Smooth muscle cell (in vitro differentiated cells): Measurements from ENCODE around the gene IGFBP7. TPM values are rescaled to one million over a fixed set of nuclear protein-coding genes. Genes with fewer than 3 reads are reported as not detected.

Experiments
- DNase-seq: peaks from one replicate; lab custom pipeline; 2025; ENCODE audit not compliant: unreplicated experiment; lab: John Stamatoyannopoulos, UW
- H2AFZ ChIP-seq: fragments of 200-600 bp; sonication (generic); 2 replicates; pipeline ENCODE4 v1.6.0; 2016; ENCODE audit warnings: antibody characterized with exemption, low read depth, mild to moderate bottlenecking
- H3F3A ChIP-seq: fragments of 200-600 bp; sonication (generic); 2 replicates; pipeline ENCODE4 v1.6.0; 2017; ENCODE audit warnings: antibody characterized with exemption, low read depth
- H3K27ac ChIP-seq: fragments of 200-600 bp; sonication (generic); 2 replicates; pipeline ENCODE4 v1.5.1; 2016; ENCODE audit warnings: low read depth, mild to moderate bottlenecking
- H3K27me3 ChIP-seq: fragments of 200-600 bp; sonication (generic); 2 replicates; pipeline ENCODE4 v1.6.1; 2016; ENCODE audit warnings: low read depth, mild to moderate bottlenecking
- H3K36me3 ChIP-seq: fragments of 200-600 bp; sonication (generic); 2 replicates; pipeline ENCODE4 v1.5.1; 2016; ENCODE audit warnings: low read depth
- H3K4me1 ChIP-seq: fragments of 200-600 bp; sonication (generic); 2 replicates; pipeline ENCODE4 v1.5.1; 2016; ENCODE audit warnings: low read depth
- H3K4me2 ChIP-seq: fragments of 200-600 bp; sonication (generic); 2 replicates; pipeline ENCODE4 v1.6.0; 2016; ENCODE audit warnings: mild to moderate bottlenecking
- H3K4me3 ChIP-seq: fragments of 200-600 bp; sonication (generic); 2 replicates; pipeline ENCODE4 v1.5.1; 2016; ENCODE audit warnings: mild to moderate bottlenecking
- H3K79me2 ChIP-seq: fragments of 200-600 bp; sonication (generic); 2 replicates; pipeline ENCODE4 v1.6.0; 2016; ENCODE audit warnings: low read depth, mild to moderate bottlenecking
- H3K9ac ChIP-seq: fragments of 200-600 bp; sonication (generic); 2 replicates; pipeline ENCODE4 v1.6.0; 2016; ENCODE audit warnings: low read depth
- H3K9me3 ChIP-seq: fragments of 200-600 bp; sonication (generic); replicated peaks from 2 replicates; pipeline ENCODE4 v1.5.1; 2016; ENCODE audit warnings: low read depth
- H4K20me1 ChIP-seq: fragments of 200-600 bp; sonication (generic); 2 replicates; pipeline ENCODE4 v1.6.0; 2016; ENCODE audit warnings: low read depth
- CTCF ChIP-seq: fragments of 200-600 bp; sonication (generic); IDR thresholded peaks from 2 replicates; pipeline ENCODE4 v1.5.1; 2017; ENCODE audit warnings: borderline replicate concordance, mild to moderate bottlenecking, antibody characterized with exemption; ENCODE audit not compliant: insufficient read depth, poor library complexity, severe bottlenecking
- WGBS: methylation state at CpG from one replicate; pipeline ENCODE4 v1.1.7; 2016; ENCODE audit warnings: low lambda C conversion rate; 5-methylcytosine and 5-hydroxymethylcytosine counted together
- polyA plus RNA-seq: library from polyadenylated mRNA; unstranded; fragments of >200 nt; fragmentation: Nextera tagmentation; extraction: Ambion mirVana; gene quantifications from 2 replicates; pipeline ENCODE4 v1.2.1, GENCODE V29; 2016
- total RNA-seq: library from RNA; depleted of rRNA; stranded (reverse); fragments of >200 nt; gene quantifications from 2 replicates; pipeline ENCODE4 v1.2.3, GENCODE V29; 2014

The IGFBP7 gene
- total and polyA plus RNA-seq, 2 experiments from 2014 or later: 998 to 1,684 TPM

DNA sequence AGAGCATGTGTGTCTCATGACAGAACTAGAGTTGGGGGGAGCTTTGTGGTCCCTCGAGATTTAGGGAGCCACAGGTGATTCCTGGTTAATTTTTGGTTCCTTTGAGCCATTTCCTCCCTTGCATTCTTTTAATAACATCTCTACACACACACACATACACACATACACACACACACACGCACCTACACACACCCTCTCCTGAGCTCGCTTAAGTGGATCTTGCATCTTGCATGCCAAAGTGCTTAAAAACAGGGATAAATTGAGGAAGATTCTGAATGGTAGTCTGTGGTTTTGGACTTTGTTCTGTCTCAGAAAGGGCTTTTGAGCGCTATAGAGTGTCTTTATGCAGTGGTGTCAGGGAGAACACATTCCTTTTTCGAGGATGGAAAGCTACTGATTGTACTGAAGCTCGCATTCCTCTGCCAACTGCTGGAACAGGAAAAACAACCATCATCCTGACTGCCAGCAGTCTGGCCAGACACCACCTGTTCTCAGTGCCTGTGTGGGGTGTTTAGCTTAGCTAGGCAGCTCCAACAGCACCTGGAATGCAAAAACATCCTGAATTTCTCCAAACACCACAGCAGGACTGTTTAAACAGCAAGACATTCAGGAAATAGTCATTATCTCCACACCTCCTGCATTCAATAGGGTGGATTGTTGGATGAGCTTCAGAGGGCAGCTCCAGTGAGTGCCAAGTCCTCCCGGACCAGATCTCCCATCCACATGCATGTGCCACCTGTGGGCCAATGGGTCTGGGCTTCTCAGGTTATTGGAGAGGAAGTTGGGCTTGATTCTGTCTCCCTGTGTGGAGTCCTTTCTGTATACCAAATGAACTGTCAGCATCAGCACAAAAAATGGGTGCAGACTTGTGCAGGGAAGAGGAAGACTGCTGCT lies 21.9 kb upstream of the IGFBP7 start:
- Histone ChIP-seq H3K4me1 (no peaks in the 10 kb centered on the region), H3K4me2 (no peak overlapping the region), H3K79me2 (no peaks in the 10 kb centered on the region), H3K27ac (no peak overlapping the region), H3K36me3 (no peaks in the 10 kb centered on the region), H3K9me3 (no peaks in the 10 kb centered on the region), H2AFZ (no peak overlapping the region), H3F3A (no peaks in the 10 kb centered on the region), H3K9ac (no peak overlapping the region), H4K20me1 (no peaks in the 10 kb centered on the region), H3K27me3 (no peaks in the 10 kb centered on the region), H3K4me3 (no peak overlapping the region)
- no peak for DNase-seq
- 64% methylated on average over 7 of the region's 7 CpGs for WGBS
- no peak for TF ChIP-seq CTCF

- Histone ChIP-seq H3K79me2 (no peaks in the 10 kb centered on the region), H3K9ac (no peak overlapping the region), H2AFZ (no peak overlapping the region), H3K27me3 (no peaks in the 10 kb centered on the region), H4K20me1 (no peaks in the 10 kb centered on the region), H3K4me2 (no peak overlapping the region), H3K4me1 (no peaks in the 10 kb centered on the region), H3K4me3 (no peak overlapping the region), H3K36me3 (no peaks in the 10 kb centered on the region), H3F3A (no peaks in the 10 kb centered on the region), H3K27ac (no peak overlapping the region), H3K9me3 (no peaks in the 10 kb centered on the region)
- no peak for DNase-seq
- TF ChIP-seq CTCF: no peak
- 93% methylated on average over 1 of the region's 1 CpG for WGBS
These were observed 19.3 kb upstream of the IGFBP7 start for GRCh38 chr4:57129477-57129876.

DNA sequence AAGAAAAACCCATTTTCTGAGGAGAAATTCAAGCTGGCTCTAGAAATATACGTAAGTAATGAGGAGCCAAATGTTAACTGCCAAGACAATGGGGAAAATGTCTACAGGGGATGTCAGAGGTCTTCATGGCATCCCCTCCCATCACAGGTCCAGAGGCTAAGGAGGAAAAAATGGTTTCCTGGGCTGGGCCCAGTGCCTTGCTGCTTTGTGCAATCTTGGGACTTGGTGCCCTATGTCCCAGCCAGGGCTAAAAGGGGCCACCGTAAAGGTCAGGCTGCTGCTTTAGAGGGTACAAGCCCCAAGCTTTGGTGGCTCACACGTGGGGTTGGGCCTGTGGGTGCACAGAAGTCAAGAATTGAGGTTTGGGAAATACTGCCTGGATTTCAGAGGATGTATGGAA lies 17.2 kb upstream of the IGFBP7 start:
- Histone ChIP-seq H3K4me1 (no peaks in the 10 kb centered on the region), H3K27me3 (no peaks in the 10 kb centered on the region), H3K9ac (no peak overlapping the region), H3F3A (no peaks in the 10 kb centered on the region), H3K27ac (no peak overlapping the region), H3K79me2 (no peaks in the 10 kb centered on the region), H3K36me3 (no peaks in the 10 kb centered on the region), H4K20me1 (no peaks in the 10 kb centered on the region), H2AFZ (no peak overlapping the region), H3K4me2 (no peak overlapping the region), H3K9me3 (no peaks in the 10 kb centered on the region), H3K4me3 (no peak overlapping the region)
- no peak for DNase-seq
- WGBS: 75% methylated on average over 3 of the region's 3 CpGs
- no peak for TF ChIP-seq CTCF

GRCh38 chr4:57125996-57126395 lies 15.8 kb upstream of the IGFBP7 start:
- Histone ChIP-seq H3K27me3 (no peaks in the 10 kb centered on the region), H3F3A (no peaks in the 10 kb centered on the region), H3K4me2 (no peak overlapping the region), H3K79me2 (no peaks in the 10 kb centered on the region), H3K4me3 (no peak overlapping the region), H3K27ac (no peak overlapping the region), H3K36me3 (no peaks in the 10 kb centered on the region), H3K4me1 (no peaks in the 10 kb centered on the region), H3K9ac (no peak overlapping the region), H4K20me1 (no peaks in the 10 kb centered on the region), H2AFZ (no peak overlapping the region), H3K9me3 (no peaks in the 10 kb centered on the region)
- no peak for DNase-seq
- no peak for TF ChIP-seq CTCF
